ENCODE measurements around the gene CES5A.

DNA sequence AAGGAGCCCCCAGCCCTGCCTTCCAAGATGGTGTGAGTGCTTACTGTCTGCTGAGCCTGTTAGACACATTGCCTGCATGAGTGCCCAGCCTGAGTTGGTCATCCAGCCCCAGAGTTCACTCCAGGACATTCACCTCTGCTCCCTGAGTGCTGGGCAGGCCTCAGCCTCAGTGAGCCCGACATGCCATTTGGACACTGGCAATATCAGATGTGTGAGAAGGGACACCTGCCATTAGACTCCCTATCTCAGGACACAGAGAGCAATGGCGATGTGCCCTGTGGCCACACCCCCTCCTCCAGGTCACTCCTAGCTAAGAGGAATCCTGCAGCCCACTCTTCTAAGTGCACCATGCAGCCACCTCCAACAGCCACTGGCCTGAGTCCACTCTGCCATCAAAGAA, 34.7 kb upstream of the CES5A start:
- no peak for TF ChIP-seq YY1 (IDR thresholded peaks at IDR 0.05; ENCODE audit: insufficient read depth, insufficient read length)
- no peak for TF ChIP-seq ZNF274 (IDR thresholded peaks at IDR 0.05; ENCODE audit: low read depth, low read length)
